Epithelial cell of esophagus (primary cell): ENCODE results near the gene MAN1C1.
"Not testable (repeated sequence)": the region's sequence is repeated elsewhere in the genome, so short reads cannot be mapped to it uniquely, and the experiment has no call there.

Source experiments
- DNase-seq: peaks from one replicate; pipeline ENCODE4 v3.0.0; 2010; ENCODE audit warnings: low read depth
- H3K4me3 ChIP-seq: 2 replicates; pipeline ENCODE4 v1.5.1; 2011; ENCODE audit warnings: mild to moderate bottlenecking, low read length, control low read depth
- TF ChIP-seq, protein P1 (sequence below): IDR thresholded peaks from 2 replicates; pipeline ENCODE4 v1.5.1; 2011; ENCODE audit warnings: low read depth, mild to moderate bottlenecking, low read length, control low read depth, inconsistent platforms; ENCODE audit not compliant: insufficient read depth; ENCODE audit errors: missing control alignments

Gene MAN1C1

GRCh38 chr1:25583519-25584370, 32.8 kb upstream of the MAN1C1 start:
- TF ChIP-seq, protein P1, sequence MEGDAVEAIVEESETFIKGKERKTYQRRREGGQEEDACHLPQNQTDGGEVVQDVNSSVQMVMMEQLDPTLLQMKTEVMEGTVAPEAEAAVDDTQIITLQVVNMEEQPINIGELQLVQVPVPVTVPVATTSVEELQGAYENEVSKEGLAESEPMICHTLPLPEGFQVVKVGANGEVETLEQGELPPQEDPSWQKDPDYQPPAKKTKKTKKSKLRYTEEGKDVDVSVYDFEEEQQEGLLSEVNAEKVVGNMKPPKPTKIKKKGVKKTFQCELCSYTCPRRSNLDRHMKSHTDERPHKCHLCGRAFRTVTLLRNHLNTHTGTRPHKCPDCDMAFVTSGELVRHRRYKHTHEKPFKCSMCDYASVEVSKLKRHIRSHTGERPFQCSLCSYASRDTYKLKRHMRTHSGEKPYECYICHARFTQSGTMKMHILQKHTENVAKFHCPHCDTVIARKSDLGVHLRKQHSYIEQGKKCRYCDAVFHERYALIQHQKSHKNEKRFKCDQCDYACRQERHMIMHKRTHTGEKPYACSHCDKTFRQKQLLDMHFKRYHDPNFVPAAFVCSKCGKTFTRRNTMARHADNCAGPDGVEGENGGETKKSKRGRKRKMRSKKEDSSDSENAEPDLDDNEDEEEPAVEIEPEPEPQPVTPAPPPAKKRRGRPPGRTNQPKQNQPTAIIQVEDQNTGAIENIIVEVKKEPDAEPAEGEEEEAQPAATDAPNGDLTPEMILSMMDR, result no peak
- H3K4me3 ChIP-seq, result no peak overlapping the region
- DNase-seq, result no peak

GRCh38 chr1:25586181-25586588, 30.4 kb upstream of the MAN1C1 start:
- no peak for DNase-seq
- no peak overlapping the region for H3K4me3 ChIP-seq
- TF ChIP-seq, protein P1, result no peak

DNA sequence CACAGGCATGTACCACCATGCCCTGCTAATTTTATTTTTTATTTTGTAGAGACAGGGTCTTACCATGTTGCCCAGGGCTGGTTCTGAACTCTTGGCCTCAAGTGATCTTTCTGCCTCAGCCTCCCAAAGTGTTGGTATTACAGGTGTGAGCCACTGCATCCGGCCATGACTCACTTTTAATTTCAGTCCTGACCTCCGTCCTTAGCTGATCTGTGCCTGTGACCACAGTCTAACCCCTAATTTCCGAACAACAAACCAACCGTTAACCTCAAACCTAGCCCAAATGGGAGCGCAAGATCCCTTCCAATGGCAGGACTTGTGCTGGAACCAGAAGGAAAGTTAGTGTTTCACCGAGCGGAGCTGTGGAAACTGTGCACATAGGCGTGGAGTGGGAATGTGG, 29.3 kb upstream of the MAN1C1 start:
- no peak overlapping the region for H3K4me3 ChIP-seq
- DNase-seq, result no peak
- TF ChIP-seq, protein P1, result no peak

GRCh38 chr1:25588224-25588623, 28.4 kb upstream of the MAN1C1 start:
- not testable (repeated sequence) for H3K4me3 ChIP-seq, DNase-seq

GRCh38 chr1:25588786-25589185, 27.8 kb upstream of the MAN1C1 start:
- H3K4me3 ChIP-seq, DNase-seq: not testable (repeated sequence)

DNA sequence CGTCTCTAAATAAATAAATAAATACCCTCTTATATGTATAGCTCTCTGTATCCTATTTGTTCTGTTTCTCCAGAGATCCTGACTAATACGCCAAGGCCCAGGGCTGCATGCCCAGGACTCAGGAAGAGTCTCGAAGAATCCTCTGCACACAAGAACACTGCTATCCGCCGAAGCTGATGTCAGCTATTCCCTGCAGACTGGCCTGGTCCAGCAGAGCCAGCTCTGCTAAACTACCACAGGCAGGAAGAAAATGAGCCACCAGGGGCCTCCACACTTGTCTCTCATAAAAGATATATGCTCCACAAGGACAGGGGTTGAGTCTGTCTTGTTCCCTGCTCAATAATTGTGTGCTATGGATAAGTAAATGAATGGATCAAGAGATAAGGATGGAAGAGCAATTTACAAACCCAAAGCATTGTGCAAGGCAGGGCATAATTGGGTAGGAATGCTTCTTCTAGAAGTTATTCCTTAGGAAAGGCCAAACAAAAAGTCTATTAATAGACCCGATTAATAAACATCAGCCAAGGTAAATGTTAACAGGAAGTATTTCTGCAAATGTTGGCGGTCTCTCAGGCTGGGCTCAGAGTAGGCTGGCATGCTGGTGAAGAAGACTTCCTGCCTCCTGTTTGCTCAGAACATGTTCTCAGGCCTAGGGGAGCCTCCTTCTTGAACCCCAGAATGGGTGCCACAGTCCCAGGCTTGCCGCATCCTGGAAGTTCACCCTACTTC, 26.3 kb upstream of the MAN1C1 start:
- DNase-seq, result no peak
- TF ChIP-seq, protein P1, result no peak
- H3K4me3 ChIP-seq, result no peak overlapping the region

DNA sequence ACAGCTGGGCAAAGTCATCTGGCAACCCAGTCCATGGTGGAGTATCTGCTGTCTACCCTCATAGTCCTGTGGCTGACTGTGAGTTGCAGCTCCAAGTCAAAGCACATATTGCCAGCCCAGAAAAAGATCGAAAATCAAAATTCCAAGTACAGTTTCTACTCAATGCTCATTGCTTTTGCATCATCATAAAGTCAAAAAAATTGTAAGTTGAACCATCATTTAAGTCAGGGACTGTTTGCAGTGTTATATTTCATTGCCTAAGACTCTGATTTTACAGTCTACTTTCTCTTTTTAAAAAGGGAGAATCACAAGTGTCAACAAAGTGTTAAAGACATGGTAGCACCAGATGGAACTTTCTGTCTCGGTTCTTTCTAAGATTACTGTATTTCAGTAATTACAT, 22.7 kb upstream of the MAN1C1 start:
- DNase-seq, result no peak
- H3K4me3 ChIP-seq, result no peak overlapping the region
- TF ChIP-seq, protein P1, result no peak

GRCh38 chr1:25594971-25595370, 21.6 kb upstream of the MAN1C1 start:
- TF ChIP-seq, protein P1, result no peak
- no peak for DNase-seq
- no peak overlapping the region for H3K4me3 ChIP-seq

GRCh38 chr1:25596641-25597040, 19.9 kb upstream of the MAN1C1 start:
- DNase-seq, H3K4me3 ChIP-seq: not testable (repeated sequence)
